Immature natural killer cell (primary cell): ENCODE data around the gene ALAS2. TPM values are rescaled to one million over a fixed set of nuclear protein-coding genes. Genes with fewer than 3 reads are reported as not detected.

Experiments used
- polyA plus RNA-seq, 3 donors: library from polyadenylated mRNA; unstranded; fragments of 300-500 nt; fragmentation: Illumina TruSeq; gene quantifications; one replicate each; pipeline ENCODE4 v1.2.3, GENCODE V29; 2021

Gene ALAS2
- polyA plus RNA-seq, 3 donors from 2014 or later, result 0.17 to 8.6 (median 0.82) TPM

Other genes with a start within 250 kb of the ALAS2 start
- not detected for gene ITIH6, start 232.7 kb downstream of the ALAS2 start, polyA plus RNA-seq
- gene MAGED2, start 223.2 kb downstream of the ALAS2 start, polyA plus RNA-seq, result 100 to 1,000 TPM; 108 to 157 (median 147) TPM
- gene TRO, start 110.2 kb downstream of the ALAS2 start, polyA plus RNA-seq, result 1 to 10 TPM in 2 of 3 donors, not detected in 1; 1.3 to 2.4 TPM
- gene PFKFB1, start 36.8 kb downstream of the ALAS2 start, polyA plus RNA-seq, result under 1 TPM in 2 of 3 donors, not detected in 1; 0.28 to 0.41 TPM
- 10 to 100 TPM; 16.6 to 32.2 (median 27.4) TPM for gene APEX2, start 30.6 kb downstream of the ALAS2 start, polyA plus RNA-seq
- gene PAGE2B, start 44.1 kb upstream of the ALAS2 start, polyA plus RNA-seq, result not detected
- gene PAGE2, start 58.0 kb upstream of the ALAS2 start, polyA plus RNA-seq, result not detected
- gene PAGE5, start 189.4 kb upstream of the ALAS2 start, polyA plus RNA-seq, result not detected
- not detected for gene PAGE3, start 233.9 kb upstream of the ALAS2 start, polyA plus RNA-seq